GM15510 (cell line): Measurements from ENCODE around the gene SMIM35.

Experiments
- POLR2A ChIP-seq: IDR thresholded peaks from 3 replicates; pipeline ENCODE4 v1.6.1; 2011; ENCODE audit warnings: borderline replicate concordance; ENCODE audit not compliant: insufficient read length; ENCODE audit errors: extremely low read depth

SMIM35 gene

GRCh38 chr11:118059246-118059940 lies 27.4 kb downstream of the SMIM35 start:
- no peak for TF ChIP-seq POLR2A

GRCh38 chr11:118058311-118059245 lies 28.2 kb downstream of the SMIM35 start:
- TF ChIP-seq POLR2A, result no peak

GRCh38 chr11:118057251-118058145 lies 29.3 kb downstream of the SMIM35 start:
- no peak for TF ChIP-seq POLR2A

- no peak for TF ChIP-seq POLR2A
Measured at GRCh38 chr11:118056806-118057205, 30.0 kb downstream of the SMIM35 start.

GRCh38 chr11:118055966-118056365 lies 30.8 kb downstream of the SMIM35 start:
- TF ChIP-seq POLR2A, result no peak

- no peak for TF ChIP-seq POLR2A
Measured at GRCh38 chr11:118054712-118055640, 31.8 kb downstream of the SMIM35 start.

GRCh38 chr11:118052581-118053206 lies 34.1 kb downstream of the SMIM35 start:
- no peak for TF ChIP-seq POLR2A

GRCh38 chr11:118051611-118052461 lies 34.9 kb downstream of the SMIM35 start:
- no peak for TF ChIP-seq POLR2A

GRCh38 chr11:118051136-118051610 lies 35.6 kb downstream of the SMIM35 start:
- TF ChIP-seq POLR2A, result no peak

- no peak for TF ChIP-seq POLR2A
Measured at GRCh38 chr11:118050208-118050891, 36.4 kb downstream of the SMIM35 start.

GRCh38 chr11:118049771-118050170 lies 37.0 kb downstream of the SMIM35 start:
- TF ChIP-seq POLR2A, result no peak
